ENCODE data around the gene STON2.

Gene STON2

DNA sequence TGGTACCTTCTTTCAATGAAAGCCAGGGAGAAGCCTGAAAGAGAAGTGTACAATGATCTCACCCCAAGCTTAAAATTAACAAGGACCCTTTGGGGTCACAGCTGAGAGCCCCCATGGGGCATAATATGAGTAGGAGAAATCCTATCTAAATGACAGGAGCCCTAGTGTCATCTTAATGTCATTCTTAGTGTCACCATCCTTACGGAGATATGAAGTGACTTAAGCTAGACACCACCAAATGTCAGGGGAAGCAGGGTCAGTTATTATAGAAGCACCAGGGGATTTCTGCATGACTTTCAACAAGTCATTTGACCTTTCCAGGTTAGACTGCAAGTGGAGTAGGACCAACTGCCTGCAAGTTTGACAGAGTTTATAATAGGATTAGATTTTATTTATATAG lies 28.9 kb upstream of the STON2 start:
- H3K27ac Mint-ChIP-seq, result no peak overlapping the region
- no peaks in the 10 kb centered on the region for H3K9me3 Mint-ChIP-seq
- no peaks in the 10 kb centered on the region for H3K36me3 Mint-ChIP-seq (ENCODE audit: low read depth)
- no peak overlapping the region for H3K4me3 Mint-ChIP-seq
- TF ChIP-seq CTCF (IDR thresholded peaks at IDR 0.05), result no peak
- DNase-seq, result no peak
- H3K4me1 Mint-ChIP-seq, result peaks cover 35% of the 10 kb centered on the region
- H3K27me3 Mint-ChIP-seq (ENCODE audit: low read depth, poor library complexity), result peaks cover 22% of the 10 kb centered on the region

GRCh38 chr14:81427348-81428058 lies 27.4 kb upstream of the STON2 start:
- Mint-ChIP-seq H3K27ac (no peak overlapping the region), H3K27me3 (ENCODE audit: low read depth, poor library complexity) (peaks cover 9% of the 10 kb centered on the region), H3K4me1 (peaks cover 36% of the 10 kb centered on the region), H3K4me3 (no peak overlapping the region), H3K36me3 (ENCODE audit: low read depth) (no peaks in the 10 kb centered on the region), H3K9me3 (no peaks in the 10 kb centered on the region)
- peak; percentile 34 for DNase-seq
- no peak for TF ChIP-seq CTCF (IDR thresholded peaks at IDR 0.05)

- no peaks in the 10 kb centered on the region for H3K36me3 Mint-ChIP-seq (ENCODE audit: low read depth)
- no peak for TF ChIP-seq CTCF (IDR thresholded peaks at IDR 0.05)
- peaks cover 4% of the 10 kb centered on the region for H3K9me3 Mint-ChIP-seq
- peak overlapping the region; percentile 95 for H3K27ac Mint-ChIP-seq
- no peak overlapping the region for H3K4me3 Mint-ChIP-seq
- H3K27me3 Mint-ChIP-seq (ENCODE audit: low read depth, poor library complexity), result no peaks in the 10 kb centered on the region
- peaks cover 30% of the 10 kb centered on the region for H3K4me1 Mint-ChIP-seq
- DNase-seq, result no peak
These were observed 23.4 kb upstream of the STON2 start for GRCh38 chr14:81423504-81423903.

GRCh38 chr14:81418057-81418790 lies 18.1 kb upstream of the STON2 start:
- no peak for TF ChIP-seq CTCF (IDR thresholded peaks at IDR 0.05)
- Mint-ChIP-seq H3K4me1 (peaks cover 10% of the 10 kb centered on the region), H3K36me3 (ENCODE audit: low read depth) (peaks cover 14% of the 10 kb centered on the region), H3K27me3 (ENCODE audit: low read depth, poor library complexity) (peaks cover 4% of the 10 kb centered on the region), H3K27ac (no peak overlapping the region), H3K4me3 (no peak overlapping the region), H3K9me3 (peaks cover 19% of the 10 kb centered on the region)
- DNase-seq, result no peak

DNA sequence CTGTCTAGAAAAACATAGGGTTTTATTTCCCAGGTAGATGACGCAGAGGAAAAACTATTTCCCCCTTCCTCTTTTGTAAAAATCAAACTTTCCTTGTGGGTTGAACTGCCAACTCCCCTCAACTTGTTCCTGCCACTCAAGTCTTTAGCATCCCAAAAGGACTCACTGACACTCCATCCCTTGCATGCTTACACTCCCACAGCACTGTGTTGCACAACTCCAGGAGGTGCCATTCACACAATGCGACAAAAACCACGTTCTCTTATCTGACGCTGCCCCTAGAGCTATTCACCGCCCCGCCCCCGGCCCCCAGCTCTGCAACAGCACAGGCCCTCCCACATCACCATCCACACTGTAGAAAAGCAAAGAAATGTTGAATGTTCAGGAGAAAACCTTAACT lies 16.9 kb upstream of the STON2 start:
- no peak for DNase-seq
- H3K27ac Mint-ChIP-seq, result no peak overlapping the region
- H3K27me3 Mint-ChIP-seq (ENCODE audit: low read depth, poor library complexity), result peaks cover 4% of the 10 kb centered on the region
- peaks cover 14% of the 10 kb centered on the region for H3K36me3 Mint-ChIP-seq (ENCODE audit: low read depth)
- peaks cover 19% of the 10 kb centered on the region for H3K9me3 Mint-ChIP-seq
- H3K4me1 Mint-ChIP-seq, result peaks cover 8% of the 10 kb centered on the region
- TF ChIP-seq CTCF (IDR thresholded peaks at IDR 0.05), result no peak
- H3K4me3 Mint-ChIP-seq, result no peak overlapping the region
